Suprapubic skin (tissue), 4 donors: ENCODE measurements around the gene AGT. TPM values are rescaled to one million over a fixed set of nuclear protein-coding genes. Genes with fewer than 3 reads are reported as not detected.

ENCODE experiments used
- DNase-seq, 2 donors: peaks; one replicate each; pipeline ENCODE4 v3.0.0-alpha.2; 2019; ENCODE audit warnings: low spot score in 2 of 2
- H3K27ac ChIP-seq: fragments of 200-600 bp; sonication (generic); one replicate; pipeline ENCODE4 v1.5.1; 2019
- H3K27me3 ChIP-seq: fragments of 200-600 bp; sonication (generic); one replicate; pipeline ENCODE4 v1.5.1; 2019
- H3K36me3 ChIP-seq: fragments of 200-600 bp; sonication (generic); one replicate; pipeline ENCODE4 v1.5.1; 2019
- H3K4me1 ChIP-seq: fragments of 200-600 bp; sonication (generic); one replicate; pipeline ENCODE4 v1.5.1; 2019
- H3K4me3 ChIP-seq: fragments of 200-600 bp; sonication (generic); one replicate; pipeline ENCODE4 v1.5.1; 2019; ENCODE audit warnings: mild to moderate bottlenecking
- H3K9me3 ChIP-seq: fragments of 200-600 bp; sonication (generic); one replicate; pipeline ENCODE4 v1.5.1; 2019
- EP300 ChIP-seq: sonication (generic); formaldehyde crosslinking; IDR thresholded peaks from one replicate; pipeline ENCODE4 v1.6.1; 2017; ENCODE audit warnings: antibody characterized with exemption
- POLR2A ChIP-seq, 2 donors: fragments of 450-650 bp; IDR thresholded peaks; one replicate each; pipeline ENCODE4 v1.6.1; 2017; ENCODE audit warnings: antibody characterized with exemption in 2 of 2, mild to moderate bottlenecking in 2 of 2, moderate library complexity in 2 of 2
- POLR2AphosphoS5 ChIP-seq, 3 donors: sonication (generic); formaldehyde crosslinking; IDR thresholded peaks; one replicate each; pipeline ENCODE4 v1.6.1; 2017; ENCODE audit warnings: antibody characterized with exemption in 3 of 3
- WGBS: methylation state at CpG from one replicate; pipeline ENCODE4 v1.1.5; 2018; 5-methylcytosine and 5-hydroxymethylcytosine counted together
- total RNA-seq, 4 donors: library from RNA; depleted of rRNA; stranded (reverse); fragments of >200 nt; gene quantifications; one replicate each; pipeline ENCODE4 v1.1.0, GENCODE V29; 2016
- TF ChIP-seq, protein P1 (sequence below), 2 donors: fragments of 200-600 bp in 1 of 2; fragments of 450-650 bp in 1 of 2; sonication (generic) in 1 of 2; IDR thresholded peaks; one replicate each; pipeline ENCODE4 v1.5.1; 2016 to 2019; ENCODE audit warnings: antibody characterized with exemption in 2 of 2, mild to moderate bottlenecking in 1 of 2, moderate library complexity in 1 of 2

AGT gene
- 1 to 10 TPM in 2 of 4 donors, not detected in 2; 1.6 to 5.0 TPM for total RNA-seq

- Histone ChIP-seq H3K4me1 (peaks cover 7% of the 10 kb centered on the region), H3K27ac (no peak within 1 kb of the TSS), H3K36me3 (no peaks in the 10 kb centered on the region), H3K4me3 (peak within 1 kb of the TSS; percentile 6), H3K27me3 (no peaks in the 10 kb centered on the region), H3K9me3 (no peaks in the 10 kb centered on the region)
- WGBS: 40% methylated on average over 20 of the region's 24 CpGs
- peak in 1 of 2 donors; percentile 76 for DNase-seq
- TF ChIP-seq POLR2A (IDR thresholded peaks at IDR 0.05): no peak
- TF ChIP-seq, protein P1, sequence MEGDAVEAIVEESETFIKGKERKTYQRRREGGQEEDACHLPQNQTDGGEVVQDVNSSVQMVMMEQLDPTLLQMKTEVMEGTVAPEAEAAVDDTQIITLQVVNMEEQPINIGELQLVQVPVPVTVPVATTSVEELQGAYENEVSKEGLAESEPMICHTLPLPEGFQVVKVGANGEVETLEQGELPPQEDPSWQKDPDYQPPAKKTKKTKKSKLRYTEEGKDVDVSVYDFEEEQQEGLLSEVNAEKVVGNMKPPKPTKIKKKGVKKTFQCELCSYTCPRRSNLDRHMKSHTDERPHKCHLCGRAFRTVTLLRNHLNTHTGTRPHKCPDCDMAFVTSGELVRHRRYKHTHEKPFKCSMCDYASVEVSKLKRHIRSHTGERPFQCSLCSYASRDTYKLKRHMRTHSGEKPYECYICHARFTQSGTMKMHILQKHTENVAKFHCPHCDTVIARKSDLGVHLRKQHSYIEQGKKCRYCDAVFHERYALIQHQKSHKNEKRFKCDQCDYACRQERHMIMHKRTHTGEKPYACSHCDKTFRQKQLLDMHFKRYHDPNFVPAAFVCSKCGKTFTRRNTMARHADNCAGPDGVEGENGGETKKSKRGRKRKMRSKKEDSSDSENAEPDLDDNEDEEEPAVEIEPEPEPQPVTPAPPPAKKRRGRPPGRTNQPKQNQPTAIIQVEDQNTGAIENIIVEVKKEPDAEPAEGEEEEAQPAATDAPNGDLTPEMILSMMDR (IDR thresholded peaks at IDR 0.05): no peak
- TF ChIP-seq POLR2AphosphoS5 (IDR thresholded peaks at IDR 0.05): no peak
- no peak for TF ChIP-seq EP300
Measured at GRCh38 chr1:230713915-230714764, at the start of gene AGT. Gene AGT, minus strand, starts transcription at chr1:230714122. Its CDS starts 3,299 bp downstream, at chr1:230710823.

DNA sequence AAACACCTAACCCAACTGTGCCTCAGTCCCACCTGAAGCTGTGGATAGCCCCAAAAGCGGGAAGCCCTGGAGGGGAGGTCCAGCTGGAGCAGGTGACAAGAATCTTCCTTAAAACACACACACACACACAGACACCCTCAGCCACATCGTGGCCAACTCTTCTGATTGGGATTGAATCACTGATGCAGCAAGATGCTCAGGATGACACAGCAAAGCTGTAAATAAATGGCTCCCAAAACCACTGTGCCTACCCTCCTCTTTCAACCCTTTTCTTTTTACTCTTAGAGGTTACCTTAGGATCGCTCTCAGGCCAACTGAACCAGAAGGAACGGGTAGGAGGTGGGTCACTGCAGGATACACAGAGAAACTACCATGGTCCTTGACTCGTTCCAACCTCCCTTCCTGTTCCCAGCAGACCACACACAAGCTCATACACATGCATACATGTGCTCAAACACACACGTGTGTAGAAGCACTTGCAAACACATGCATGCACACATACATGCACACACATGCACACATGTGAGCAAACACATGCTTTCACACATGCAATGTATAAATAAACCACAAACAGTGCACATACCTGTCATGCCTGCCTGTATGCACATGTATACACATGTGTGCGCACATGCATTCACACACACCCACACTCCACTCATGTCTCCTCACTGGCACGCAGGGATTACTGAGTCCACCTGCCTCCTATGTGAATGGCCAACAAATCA, 47.7 kb upstream of the AGT start:
- Histone ChIP-seq H3K4me3 (no peak overlapping the region), H3K4me1 (no peaks in the 10 kb centered on the region), H3K27ac (no peak overlapping the region), H3K36me3 (no peaks in the 10 kb centered on the region), H3K9me3 (peaks cover 4% of the 10 kb centered on the region), H3K27me3 (no peaks in the 10 kb centered on the region)
- WGBS: 87% methylated on average over 8 of the region's 8 CpGs
- TF ChIP-seq POLR2AphosphoS5 (IDR thresholded peaks at IDR 0.05): no peak
- no peak for TF ChIP-seq EP300
- TF ChIP-seq, protein P1 (IDR thresholded peaks at IDR 0.05): no peak
- no peak for TF ChIP-seq POLR2A (IDR thresholded peaks at IDR 0.05)
- DNase-seq: no peak

DNA sequence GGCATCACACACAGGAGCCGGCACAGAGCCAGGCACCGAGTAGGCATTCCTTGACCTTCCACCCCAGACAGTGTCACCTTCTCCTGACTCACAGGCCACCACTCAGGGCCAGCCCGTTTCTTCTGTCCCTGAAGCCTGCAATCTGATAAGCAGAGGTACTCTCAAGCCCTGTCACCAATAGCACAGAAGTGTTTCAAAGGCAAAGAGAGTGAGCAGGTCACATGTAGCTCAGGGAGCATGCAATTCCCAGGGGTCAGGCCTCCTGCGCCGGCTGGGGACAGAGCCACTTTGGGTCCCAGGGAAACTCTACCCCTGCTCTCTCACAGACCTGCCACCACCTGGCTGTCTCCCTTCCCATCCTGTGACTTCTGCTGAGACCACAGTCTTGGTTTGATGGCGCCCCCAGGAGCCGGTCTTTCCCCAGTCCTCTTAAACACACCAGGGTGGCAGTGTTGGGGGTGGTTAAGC, 46.5 kb upstream of the AGT start:
- H3K4me1 ChIP-seq: no peaks in the 10 kb centered on the region
- 88% methylated on average over 5 of the region's 7 CpGs for WGBS
- H3K27me3 ChIP-seq: no peaks in the 10 kb centered on the region
- TF ChIP-seq, protein P1 (IDR thresholded peaks at IDR 0.05): no peak
- no peak for TF ChIP-seq EP300
- no peak overlapping the region for H3K27ac ChIP-seq
- H3K9me3 ChIP-seq: peaks cover 4% of the 10 kb centered on the region
- no peak overlapping the region for H3K4me3 ChIP-seq
- no peaks in the 10 kb centered on the region for H3K36me3 ChIP-seq
- DNase-seq: no peak

- TF ChIP-seq, protein P1 (IDR thresholded peaks at IDR 0.05): no peak
- no peak for TF ChIP-seq POLR2AphosphoS5 (IDR thresholded peaks at IDR 0.05)
- no peak for TF ChIP-seq EP300
- no peak for TF ChIP-seq POLR2A (IDR thresholded peaks at IDR 0.05)
- Histone ChIP-seq H3K27me3 (no peaks in the 10 kb centered on the region), H3K36me3 (no peaks in the 10 kb centered on the region), H3K9me3 (peaks cover 4% of the 10 kb centered on the region), H3K4me1 (no peaks in the 10 kb centered on the region), H3K4me3 (no peak overlapping the region), H3K27ac (no peak overlapping the region)
- no peak for DNase-seq
- WGBS: 72% methylated on average over 7 of the region's 7 CpGs
Measured at GRCh38 chr1:230759369-230760065, 45.6 kb upstream of the AGT start.
